GM23338 (cell line): Measurements from ENCODE around the gene AUH. TPM values are rescaled to one million over a fixed set of nuclear protein-coding genes. Genes with fewer than 3 reads are reported as not detected.

Experiments
- ATAC-seq: fragments of 200-7000 bp; cut with Tn5 transposase; 3 replicates; pipeline ENCODE4 v1.9.1; 2020
- DNase-seq: peaks from one replicate; pipeline ENCODE4 v3.0.0-alpha.2; 2015; ENCODE audit warnings: low spot score
- H2AFZ ChIP-seq: fragments of 200-600 bp; sonication (generic); 2 replicates; pipeline ENCODE4 v1.8.0; 2016; ENCODE audit warnings: antibody characterized with exemption, mild to moderate bottlenecking, moderate library complexity
- H3F3A ChIP-seq: fragments of 200-600 bp; sonication (generic); replicated peaks from 2 replicates; pipeline ENCODE4 v1.8.0; 2017; ENCODE audit warnings: antibody characterized with exemption, mixed run types, low read depth
- H3K27ac ChIP-seq: fragments of 200-600 bp; sonication (generic); 2 replicates; pipeline ENCODE4 v1.6.1; 2016; ENCODE audit warnings: low read depth
- H3K27me3 ChIP-seq: fragments of 200-600 bp; sonication (generic); 2 replicates; pipeline ENCODE4 v1.8.0; 2016; ENCODE audit warnings: mild to moderate bottlenecking, mixed run types, moderate library complexity; ENCODE audit not compliant: insufficient read depth
- H3K36me3 ChIP-seq: fragments of 200-600 bp; sonication (generic); 2 replicates; pipeline ENCODE4 v1.8.0; 2016; ENCODE audit warnings: mild to moderate bottlenecking; ENCODE audit not compliant: insufficient read depth
- H3K4me1 ChIP-seq: fragments of 200-600 bp; sonication (generic); 2 replicates; pipeline ENCODE4 v1.8.0; 2016; ENCODE audit warnings: mild to moderate bottlenecking, moderate library complexity; ENCODE audit not compliant: insufficient read depth
- H3K4me2 ChIP-seq: fragments of 200-600 bp; sonication (generic); 2 replicates; pipeline ENCODE4 v1.7.1; 2017; ENCODE audit warnings: mixed run types
- H3K4me3 ChIP-seq: fragments of 200-600 bp; sonication (generic); 2 replicates; pipeline ENCODE4 v1.6.1; 2016; ENCODE audit warnings: mixed run types
- H3K79me2 ChIP-seq: fragments of 200-600 bp; sonication (generic); replicated peaks from 2 replicates; pipeline ENCODE4 v1.8.0; 2017; ENCODE audit warnings: mild to moderate bottlenecking; ENCODE audit not compliant: insufficient read depth
- H3K9me2 ChIP-seq: fragments of 200-600 bp; sonication (generic); 2 replicates; pipeline ENCODE4 v1.8.0; 2017; ENCODE audit not compliant: insufficient read depth
- H4K20me1 ChIP-seq: fragments of 200-600 bp; sonication (generic); replicated peaks from 2 replicates; pipeline ENCODE4 v1.8.0; 2017; ENCODE audit warnings: mild to moderate bottlenecking; ENCODE audit not compliant: insufficient read depth
- H3K27ac Mint-ChIP-seq: 2 replicates; pipeline ENCODE4 v1.8.0; 2020; ENCODE audit warnings: inconsistent platforms, mild to moderate bottlenecking, moderate library complexity, mixed read lengths
- H3K27me3 Mint-ChIP-seq: 3 replicates; pipeline ENCODE4 v1.8.0; 2022; ENCODE audit warnings: low read depth, mild to moderate bottlenecking, moderate library complexity, mixed read lengths, inconsistent platforms; ENCODE audit not compliant: insufficient read depth, poor library complexity
- H3K36me3 Mint-ChIP-seq: 3 replicates; pipeline ENCODE4 v1.8.0; 2021; ENCODE audit warnings: low read depth, mild to moderate bottlenecking, inconsistent platforms, moderate library complexity, mixed read lengths
- H3K4me1 Mint-ChIP-seq: 3 replicates; pipeline ENCODE4 v1.8.0; 2020; ENCODE audit warnings: mild to moderate bottlenecking, inconsistent platforms, mixed read lengths
- H3K4me3 Mint-ChIP-seq: 3 replicates; pipeline ENCODE4 v1.8.0; 2021; ENCODE audit warnings: moderate library complexity, mild to moderate bottlenecking, inconsistent platforms, mixed read lengths
- H3K9me3 Mint-ChIP-seq: 3 replicates; pipeline ENCODE4 v1.8.0; 2020; ENCODE audit warnings: moderate library complexity, mild to moderate bottlenecking, inconsistent platforms, mixed read lengths
- EZH2 ChIP-seq: fragments of 200-600 bp; sonication (generic); IDR thresholded peaks from one replicate; pipeline ENCODE4 v1.8.0; 2017; ENCODE audit warnings: antibody characterized with exemption, mild to moderate bottlenecking, low read depth; ENCODE audit not compliant: unreplicated experiment
- EZH2phosphoT487 ChIP-seq: fragments of 200-600 bp; sonication (generic); IDR thresholded peaks from one replicate; pipeline ENCODE4 v1.8.1; 2018; ENCODE audit warnings: antibody characterized with exemption; ENCODE audit not compliant: unreplicated experiment
- JUNB ChIP-seq: IDR thresholded peaks from one replicate; pipeline ENCODE4 v1.6.1; 2016; ENCODE audit warnings: antibody characterized with exemption; ENCODE audit not compliant: unreplicated experiment
- NANOG ChIP-seq: IDR thresholded peaks from 2 replicates; pipeline ENCODE4 v1.6.1; 2016; ENCODE audit warnings: antibody characterized with exemption, borderline replicate concordance
- POLR2AphosphoS5 ChIP-seq: IDR thresholded peaks from 2 replicates; pipeline ENCODE4 v1.6.1; 2016; ENCODE audit warnings: antibody characterized with exemption, low read depth
- STAT1 ChIP-seq: IDR thresholded peaks from one replicate; pipeline ENCODE4 v1.6.1; 2016; ENCODE audit warnings: antibody characterized with exemption; ENCODE audit not compliant: unreplicated experiment
- ZNF331 ChIP-seq: fragments of 250-450 bp; sonication (Bioruptor Pico); IDR thresholded peaks from 2 replicates; pipeline ENCODE4 v1.5.0; 2020; ENCODE audit warnings: low read depth, mild to moderate bottlenecking, moderate library complexity
- polyA plus RNA-seq: library from polyadenylated mRNA; unstranded; fragments of >200 nt; fragmentation: Nextera tagmentation; extraction: Ambion mirVana; gene quantifications from 2 replicates; pipeline ENCODE4 v1.2.1, GENCODE V29; 2016
- total RNA-seq: library from RNA; depleted of rRNA; stranded (reverse); fragments of >200 nt; shearing (Covaris generic); gene quantifications from 2 replicates; pipeline ENCODE4 v1.2.3, GENCODE V29; 2014
- TF ChIP-seq, protein P1 (sequence below): IDR thresholded peaks from one replicate; pipeline ENCODE4 v1.6.1; 2018; ENCODE audit warnings: antibody characterized with exemption; ENCODE audit not compliant: unreplicated experiment
- TF ChIP-seq, protein P2 (sequence below): IDR thresholded peaks from 2 replicates; pipeline ENCODE4 v1.6.1; 2016; ENCODE audit warnings: antibody characterized with exemption
- TF ChIP-seq, protein P3 (sequence below): fragments of 250-450 bp; sonication (Bioruptor Pico); IDR thresholded peaks from 2 replicates; pipeline ENCODE4 v1.5.0; 2020; ENCODE audit warnings: mild to moderate bottlenecking, moderate library complexity
- TF ChIP-seq, protein P4 (sequence below), 2 experiments: fragments of 200-600 bp in 1 of 2; sonication (generic) in 1 of 2; conservative IDR thresholded peaks; 2 replicates each; pipeline versions ENCODE4 v1.5.1 to v1.6.1; 2016 to 2017; ENCODE audit warnings: antibody characterized with exemption in 2 of 2, low read depth in 2 of 2, mild to moderate bottlenecking in 2 of 2, moderate library complexity in 1 of 2

AUH gene
- total and polyA plus RNA-seq, 2 experiments from 2014 or later, result 28.8 to 34.2 TPM

DNA sequence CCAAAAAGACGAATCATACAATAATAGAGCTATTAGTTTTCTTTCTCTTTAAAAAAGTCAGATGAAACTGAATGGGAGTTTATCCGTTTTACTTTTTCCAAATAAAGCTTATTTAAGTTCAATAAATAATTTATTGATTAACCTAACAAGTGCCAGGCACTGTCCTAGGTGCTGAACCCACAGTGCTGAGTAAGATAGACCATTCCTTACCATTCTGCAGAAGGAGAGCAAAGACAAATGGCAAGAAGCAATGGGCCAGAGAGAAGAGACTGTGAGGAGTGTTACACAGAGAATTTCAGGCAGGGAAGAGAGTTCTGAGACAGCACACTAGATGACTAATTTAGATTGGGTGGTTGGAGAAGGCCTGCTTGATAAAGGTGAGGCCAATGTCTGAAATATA, 127.2 kb downstream of the AUH start (continued):
- TF ChIP-seq, protein P1, sequence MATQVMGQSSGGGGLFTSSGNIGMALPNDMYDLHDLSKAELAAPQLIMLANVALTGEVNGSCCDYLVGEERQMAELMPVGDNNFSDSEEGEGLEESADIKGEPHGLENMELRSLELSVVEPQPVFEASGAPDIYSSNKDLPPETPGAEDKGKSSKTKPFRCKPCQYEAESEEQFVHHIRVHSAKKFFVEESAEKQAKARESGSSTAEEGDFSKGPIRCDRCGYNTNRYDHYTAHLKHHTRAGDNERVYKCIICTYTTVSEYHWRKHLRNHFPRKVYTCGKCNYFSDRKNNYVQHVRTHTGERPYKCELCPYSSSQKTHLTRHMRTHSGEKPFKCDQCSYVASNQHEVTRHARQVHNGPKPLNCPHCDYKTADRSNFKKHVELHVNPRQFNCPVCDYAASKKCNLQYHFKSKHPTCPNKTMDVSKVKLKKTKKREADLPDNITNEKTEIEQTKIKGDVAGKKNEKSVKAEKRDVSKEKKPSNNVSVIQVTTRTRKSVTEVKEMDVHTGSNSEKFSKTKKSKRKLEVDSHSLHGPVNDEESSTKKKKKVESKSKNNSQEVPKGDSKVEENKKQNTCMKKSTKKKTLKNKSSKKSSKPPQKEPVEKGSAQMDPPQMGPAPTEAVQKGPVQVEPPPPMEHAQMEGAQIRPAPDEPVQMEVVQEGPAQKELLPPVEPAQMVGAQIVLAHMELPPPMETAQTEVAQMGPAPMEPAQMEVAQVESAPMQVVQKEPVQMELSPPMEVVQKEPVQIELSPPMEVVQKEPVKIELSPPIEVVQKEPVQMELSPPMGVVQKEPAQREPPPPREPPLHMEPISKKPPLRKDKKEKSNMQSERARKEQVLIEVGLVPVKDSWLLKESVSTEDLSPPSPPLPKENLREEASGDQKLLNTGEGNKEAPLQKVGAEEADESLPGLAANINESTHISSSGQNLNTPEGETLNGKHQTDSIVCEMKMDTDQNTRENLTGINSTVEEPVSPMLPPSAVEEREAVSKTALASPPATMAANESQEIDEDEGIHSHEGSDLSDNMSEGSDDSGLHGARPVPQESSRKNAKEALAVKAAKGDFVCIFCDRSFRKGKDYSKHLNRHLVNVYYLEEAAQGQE, result peak; percentile 74
- TF ChIP-seq NANOG (no peak), EZH2phosphoT487 (no peak), EZH2 (no peak)
- TF ChIP-seq, protein P2, sequence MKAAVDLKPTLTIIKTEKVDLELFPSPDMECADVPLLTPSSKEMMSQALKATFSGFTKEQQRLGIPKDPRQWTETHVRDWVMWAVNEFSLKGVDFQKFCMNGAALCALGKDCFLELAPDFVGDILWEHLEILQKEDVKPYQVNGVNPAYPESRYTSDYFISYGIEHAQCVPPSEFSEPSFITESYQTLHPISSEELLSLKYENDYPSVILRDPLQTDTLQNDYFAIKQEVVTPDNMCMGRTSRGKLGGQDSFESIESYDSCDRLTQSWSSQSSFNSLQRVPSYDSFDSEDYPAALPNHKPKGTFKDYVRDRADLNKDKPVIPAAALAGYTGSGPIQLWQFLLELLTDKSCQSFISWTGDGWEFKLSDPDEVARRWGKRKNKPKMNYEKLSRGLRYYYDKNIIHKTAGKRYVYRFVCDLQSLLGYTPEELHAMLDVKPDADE, result no peak

DNA sequence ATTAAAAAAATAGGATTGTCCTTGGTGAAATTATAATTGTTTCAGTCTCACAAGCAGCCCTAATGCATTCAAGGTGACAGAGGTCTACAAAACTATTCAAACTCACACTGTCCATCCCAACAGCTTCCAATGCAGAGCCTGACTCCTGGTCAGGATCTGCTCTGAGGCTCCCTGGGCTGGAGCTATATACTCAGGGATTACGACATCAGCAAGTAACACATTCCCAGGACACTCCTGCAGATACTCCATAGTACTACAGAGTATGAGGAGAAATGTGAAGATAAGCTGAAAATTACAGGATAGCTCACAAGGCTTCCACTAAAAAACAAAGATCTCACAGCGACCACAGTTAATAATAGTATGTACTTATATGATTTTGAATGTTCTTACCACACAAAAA, 130.1 kb downstream of the AUH start:
- ATAC-seq, result no peak
- no peak overlapping the region for H3K4me2 ChIP-seq
- no peak for DNase-seq
- no peak overlapping the region for H3K4me3 ChIP-seq
- H3K9me2 ChIP-seq, result no peaks in the 10 kb centered on the region
- H3K27me3 ChIP-seq, result no peaks in the 10 kb centered on the region
- H4K20me1 ChIP-seq, result no peaks in the 10 kb centered on the region
- H2AFZ ChIP-seq, result no peak overlapping the region
- no peaks in the 10 kb centered on the region for H3K79me2 ChIP-seq
- Mint-ChIP-seq H3K4me1 (peaks cover 3% of the 10 kb centered on the region), H3K27me3 (peaks cover 3% of the 10 kb centered on the region), H3K4me3 (no peak overlapping the region), H3K27ac (no peak overlapping the region), H3K36me3 (peaks cover 25% of the 10 kb centered on the region), H3K9me3 (peaks cover 9% of the 10 kb centered on the region; the same call in 2 of the 3 replicates)
- no peaks in the 10 kb centered on the region for H3K36me3 ChIP-seq
- no peaks in the 10 kb centered on the region for H3F3A ChIP-seq
- no peak overlapping the region for H3K27ac ChIP-seq
- no peaks in the 10 kb centered on the region for H3K4me1 ChIP-seq
- TF ChIP-seq ZNF331 (CRISPR knock-in tag), result no peak
- TF ChIP-seq JUNB, result no peak
- no peak for TF ChIP-seq EZH2phosphoT487
- TF ChIP-seq, protein P3, sequence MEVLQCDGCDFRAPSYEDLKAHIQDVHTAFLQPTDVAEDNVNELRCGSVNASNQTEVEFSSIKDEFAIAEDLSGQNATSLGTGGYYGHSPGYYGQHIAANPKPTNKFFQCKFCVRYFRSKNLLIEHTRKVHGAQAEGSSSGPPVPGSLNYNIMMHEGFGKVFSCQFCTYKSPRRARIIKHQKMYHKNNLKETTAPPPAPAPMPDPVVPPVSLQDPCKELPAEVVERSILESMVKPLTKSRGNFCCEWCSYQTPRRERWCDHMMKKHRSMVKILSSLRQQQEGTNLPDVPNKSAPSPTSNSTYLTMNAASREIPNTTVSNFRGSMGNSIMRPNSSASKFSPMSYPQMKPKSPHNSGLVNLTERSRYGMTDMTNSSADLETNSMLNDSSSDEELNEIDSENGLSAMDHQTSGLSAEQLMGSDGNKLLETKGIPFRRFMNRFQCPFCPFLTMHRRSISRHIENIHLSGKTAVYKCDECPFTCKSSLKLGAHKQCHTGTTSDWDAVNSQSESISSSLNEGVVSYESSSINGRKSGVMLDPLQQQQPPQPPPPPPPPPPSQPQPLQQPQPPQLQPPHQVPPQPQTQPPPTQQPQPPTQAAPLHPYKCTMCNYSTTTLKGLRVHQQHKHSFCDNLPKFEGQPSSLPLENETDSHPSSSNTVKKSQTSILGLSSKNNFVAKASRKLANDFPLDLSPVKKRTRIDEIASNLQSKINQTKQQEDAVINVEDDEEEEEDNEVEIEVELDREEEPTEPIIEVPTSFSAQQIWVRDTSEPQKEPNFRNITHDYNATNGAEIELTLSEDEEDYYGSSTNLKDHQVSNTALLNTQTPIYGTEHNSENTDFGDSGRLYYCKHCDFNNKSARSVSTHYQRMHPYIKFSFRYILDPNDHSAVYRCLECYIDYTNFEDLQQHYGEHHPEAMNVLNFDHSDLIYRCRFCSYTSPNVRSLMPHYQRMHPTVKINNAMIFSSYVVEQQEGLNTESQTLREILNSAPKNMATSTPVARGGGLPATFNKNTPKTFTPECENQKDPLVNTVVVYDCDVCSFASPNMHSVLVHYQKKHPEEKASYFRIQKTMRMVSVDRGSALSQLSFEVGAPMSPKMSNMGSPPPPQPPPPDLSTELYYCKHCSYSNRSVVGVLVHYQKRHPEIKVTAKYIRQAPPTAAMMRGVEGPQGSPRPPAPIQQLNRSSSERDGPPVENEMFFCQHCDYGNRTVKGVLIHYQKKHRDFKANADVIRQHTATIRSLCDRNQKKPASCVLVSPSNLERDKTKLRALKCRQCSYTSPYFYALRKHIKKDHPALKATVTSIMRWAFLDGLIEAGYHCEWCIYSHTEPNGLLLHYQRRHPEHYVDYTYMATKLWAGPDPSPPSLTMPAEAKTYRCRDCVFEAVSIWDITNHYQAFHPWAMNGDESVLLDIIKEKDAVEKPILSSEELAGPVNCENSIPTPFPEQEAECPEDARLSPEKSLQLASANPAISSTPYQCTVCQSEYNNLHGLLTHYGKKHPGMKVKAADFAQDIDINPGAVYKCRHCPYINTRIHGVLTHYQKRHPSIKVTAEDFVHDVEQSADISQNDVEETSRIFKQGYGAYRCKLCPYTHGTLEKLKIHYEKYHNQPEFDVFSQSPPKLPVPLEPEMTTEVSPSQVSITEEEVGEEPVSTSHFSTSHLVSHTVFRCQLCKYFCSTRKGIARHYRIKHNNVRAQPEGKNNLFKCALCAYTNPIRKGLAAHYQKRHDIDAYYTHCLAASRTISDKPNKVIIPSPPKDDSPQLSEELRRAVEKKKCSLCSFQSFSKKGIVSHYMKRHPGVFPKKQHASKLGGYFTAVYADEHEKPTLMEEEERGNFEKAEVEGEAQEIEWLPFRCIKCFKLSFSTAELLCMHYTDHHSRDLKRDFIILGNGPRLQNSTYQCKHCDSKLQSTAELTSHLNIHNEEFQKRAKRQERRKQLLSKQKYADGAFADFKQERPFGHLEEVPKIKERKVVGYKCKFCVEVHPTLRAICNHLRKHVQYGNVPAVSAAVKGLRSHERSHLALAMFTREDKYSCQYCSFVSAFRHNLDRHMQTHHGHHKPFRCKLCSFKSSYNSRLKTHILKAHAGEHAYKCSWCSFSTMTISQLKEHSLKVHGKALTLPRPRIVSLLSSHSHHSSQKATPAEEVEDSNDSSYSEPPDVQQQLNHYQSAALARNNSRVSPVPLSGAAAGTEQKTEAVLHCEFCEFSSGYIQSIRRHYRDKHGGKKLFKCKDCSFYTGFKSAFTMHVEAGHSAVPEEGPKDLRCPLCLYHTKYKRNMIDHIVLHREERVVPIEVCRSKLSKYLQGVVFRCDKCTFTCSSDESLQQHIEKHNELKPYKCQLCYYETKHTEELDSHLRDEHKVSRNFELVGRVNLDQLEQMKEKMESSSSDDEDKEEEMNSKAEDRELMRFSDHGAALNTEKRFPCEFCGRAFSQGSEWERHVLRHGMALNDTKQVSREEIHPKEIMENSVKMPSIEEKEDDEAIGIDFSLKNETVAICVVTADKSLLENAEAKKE, result no peak
- no peak for TF ChIP-seq POLR2AphosphoS5
- TF ChIP-seq, protein P4, sequence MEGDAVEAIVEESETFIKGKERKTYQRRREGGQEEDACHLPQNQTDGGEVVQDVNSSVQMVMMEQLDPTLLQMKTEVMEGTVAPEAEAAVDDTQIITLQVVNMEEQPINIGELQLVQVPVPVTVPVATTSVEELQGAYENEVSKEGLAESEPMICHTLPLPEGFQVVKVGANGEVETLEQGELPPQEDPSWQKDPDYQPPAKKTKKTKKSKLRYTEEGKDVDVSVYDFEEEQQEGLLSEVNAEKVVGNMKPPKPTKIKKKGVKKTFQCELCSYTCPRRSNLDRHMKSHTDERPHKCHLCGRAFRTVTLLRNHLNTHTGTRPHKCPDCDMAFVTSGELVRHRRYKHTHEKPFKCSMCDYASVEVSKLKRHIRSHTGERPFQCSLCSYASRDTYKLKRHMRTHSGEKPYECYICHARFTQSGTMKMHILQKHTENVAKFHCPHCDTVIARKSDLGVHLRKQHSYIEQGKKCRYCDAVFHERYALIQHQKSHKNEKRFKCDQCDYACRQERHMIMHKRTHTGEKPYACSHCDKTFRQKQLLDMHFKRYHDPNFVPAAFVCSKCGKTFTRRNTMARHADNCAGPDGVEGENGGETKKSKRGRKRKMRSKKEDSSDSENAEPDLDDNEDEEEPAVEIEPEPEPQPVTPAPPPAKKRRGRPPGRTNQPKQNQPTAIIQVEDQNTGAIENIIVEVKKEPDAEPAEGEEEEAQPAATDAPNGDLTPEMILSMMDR (conservative IDR thresholded peaks at IDR 0.05; ENCODE audit: low read depth in 2 of 2), result no peak
- TF ChIP-seq, protein P2, result no peak
- no peak for TF ChIP-seq STAT1
- no peak for TF ChIP-seq NANOG
